Activated CD4-positive, alpha-beta T cell treated with anti-CD3 and anti-CD28 coated beads for 36 hours (primary cell): Measurements from ENCODE around the gene SSUH2. TPM values are rescaled to one million over a fixed set of nuclear protein-coding genes. Genes with fewer than 3 reads are reported as not detected.
"Not testable (repeated sequence)": the region's sequence is repeated elsewhere in the genome, so short reads cannot be mapped to it uniquely, and the experiment has no call there.

Experiments
- ATAC-seq: fragments of 200-7000 bp; cut with Tn5 transposase; one replicate; pipeline ENCODE4 v1.10.0; 2021; ENCODE audit warnings: mild to moderate bottlenecking, moderate library complexity
- CTCF ChIA-PET: fragments of 350-600 bp; sonication (Branson Sonifier 250); formaldehyde crosslinking; loops from one replicate; lab custom pipeline; 2021; ENCODE audit warnings: antibody characterized with exemption; lab: Charles Lee
- POLR2A ChIA-PET: fragments of 350-600 bp; sonication (Branson Sonifier 250); formaldehyde crosslinking; loops from one replicate; lab custom pipeline; 2021; ENCODE audit warnings: antibody characterized with exemption, inconsistent platforms; lab: Charles Lee
- DNase-seq: peaks from one replicate; pipeline ENCODE4 v3.0.0-alpha.2; 2020
- H3K27ac Mint-ChIP-seq: one replicate; pipeline ENCODE4 v1.8.0; 2021; ENCODE audit warnings: mixed read lengths
- H3K27me3 Mint-ChIP-seq: one replicate; pipeline ENCODE4 v1.8.0; 2021; ENCODE audit warnings: mixed read lengths
- H3K36me3 Mint-ChIP-seq: one replicate; pipeline ENCODE4 v1.8.0; 2021; ENCODE audit warnings: low read depth, mixed read lengths
- H3K4me1 Mint-ChIP-seq: one replicate; pipeline ENCODE4 v1.8.0; 2021; ENCODE audit warnings: mixed read lengths
- H3K4me3 Mint-ChIP-seq: one replicate; pipeline ENCODE4 v1.8.0; 2021; ENCODE audit warnings: mild to moderate bottlenecking, moderate library complexity, mixed read lengths
- H3K9me3 Mint-ChIP-seq: one replicate; pipeline ENCODE4 v1.8.0; 2021; ENCODE audit warnings: low read depth, mixed read lengths
- intact Hi-C, 2 experiments: fragments of 100-400 bp; cut with DNase I in 1 of 2; cut with micrococcal nuclease in 1 of 2; formaldehyde crosslinking; loops; one replicate each; pipeline versions ENCODE4 v1.14.2 to v1.15.1; 2022 to 2024; cut with DNase I, micrococcal nuclease
- total RNA-seq, 2 experiments: library from RNA; stranded (reverse); gene quantifications; one replicate each; pipeline ENCODE4 v1.2.3, GENCODE V29; 2021

SSUH2 gene
- total RNA-seq, 2 experiments from 2014 or later: 0.09 to 0.11 TPM

DNA sequence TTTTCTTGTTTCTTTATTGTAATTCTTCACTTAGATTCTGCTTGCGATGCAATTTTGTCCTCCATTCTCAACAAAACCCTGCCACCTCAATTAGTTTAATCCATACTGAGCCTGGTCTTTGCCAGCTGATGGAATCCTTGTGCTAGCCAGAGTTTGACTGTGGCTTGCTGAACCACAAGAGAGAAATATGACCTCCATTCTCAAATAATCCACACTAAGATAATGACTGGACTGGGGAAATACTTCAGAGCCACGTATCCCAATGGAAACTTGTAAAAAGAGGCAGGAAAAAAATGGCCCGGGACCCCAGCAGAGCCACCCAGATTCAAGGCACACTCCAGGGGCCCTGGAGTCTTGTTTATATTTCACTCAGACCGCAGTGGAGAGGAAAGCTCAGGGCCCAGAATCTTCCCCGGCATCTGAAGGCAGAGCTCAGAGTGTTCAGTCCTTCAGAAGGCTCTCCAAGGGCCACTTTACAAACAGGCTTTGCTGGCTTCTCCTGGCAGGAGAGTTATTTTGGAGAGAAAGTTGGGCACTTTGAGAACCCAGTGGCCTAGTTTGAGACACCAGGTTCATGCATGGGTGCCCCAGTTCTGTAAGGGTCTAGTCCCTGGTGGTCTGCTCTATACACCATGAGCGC, 62.7 kb downstream of the SSUH2 start:
- intact Hi-C loops: no loop called here
- ChIA-PET POLR2A (no interaction called here), CTCF (interaction anchor here (0.7 kb wide), 1 partner anchor 171 kb away, joined by 3 read pairs; no protein-coding TSS in a partner anchor)
- Mint-ChIP-seq H3K27ac (no peak overlapping the region), H3K4me3 (no peak overlapping the region), H3K36me3 (no peaks in the 10 kb centered on the region), H3K9me3 (no peaks in the 10 kb centered on the region), H3K4me1 (no peaks in the 10 kb centered on the region), H3K27me3 (peaks cover 2% of the 10 kb centered on the region)
- no peak for DNase-seq
- ATAC-seq: no peak

GRCh38 chr3:8581373-8581772, 63.2 kb downstream of the SSUH2 start:
- Mint-ChIP-seq H3K4me1 (no peaks in the 10 kb centered on the region), H3K27ac (no peak overlapping the region), H3K27me3 (peaks cover 2% of the 10 kb centered on the region), H3K36me3 (no peaks in the 10 kb centered on the region), H3K4me3 (no peak overlapping the region), H3K9me3 (no peaks in the 10 kb centered on the region)
- ATAC-seq (no peak), DNase-seq (no peak)
- POLR2A ChIA-PET: no interaction called here
- CTCF ChIA-PET: no interaction called here
- intact Hi-C loops: no loop called here

DNA sequence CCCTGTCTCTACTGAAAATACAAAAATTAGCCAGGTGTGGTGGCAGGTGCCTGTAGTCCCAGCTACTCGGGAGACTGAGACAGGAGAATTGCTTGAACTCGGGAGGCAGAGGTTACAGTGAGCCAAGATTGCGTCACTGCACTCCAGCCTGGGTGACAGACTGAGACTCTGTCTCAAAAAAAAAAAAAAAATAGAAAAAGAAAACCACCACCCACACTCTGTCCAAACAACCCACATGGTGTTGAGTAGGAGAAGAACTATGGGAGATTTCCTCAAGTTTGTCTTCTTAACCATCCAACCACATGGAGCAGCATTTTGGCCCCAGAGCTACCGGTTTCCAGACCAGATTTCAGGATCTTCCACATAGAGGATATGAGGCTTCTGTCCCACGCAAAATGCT, 64.2 kb downstream of the SSUH2 start:
- CTCF ChIA-PET, POLR2A ChIA-PET, H3K27me3 Mint-ChIP-seq, H3K27ac Mint-ChIP-seq, H3K9me3 Mint-ChIP-seq, DNase-seq, intact Hi-C loops, ATAC-seq, H3K4me1 Mint-ChIP-seq, H3K4me3 Mint-ChIP-seq, H3K36me3 Mint-ChIP-seq: not testable (repeated sequence)

GRCh38 chr3:8579943-8580342, 64.7 kb downstream of the SSUH2 start:
- H3K4me1 Mint-ChIP-seq: no peaks in the 10 kb centered on the region
- H3K27me3 Mint-ChIP-seq: no peaks in the 10 kb centered on the region
- ATAC-seq (no peak), DNase-seq (no peak)
- H3K9me3 Mint-ChIP-seq: no peaks in the 10 kb centered on the region
- H3K4me3 Mint-ChIP-seq: no peak overlapping the region
- CTCF ChIA-PET: no interaction called here
- H3K36me3 Mint-ChIP-seq: no peaks in the 10 kb centered on the region
- intact Hi-C loops: no loop called here
- POLR2A ChIA-PET: no interaction called here
- no peak overlapping the region for H3K27ac Mint-ChIP-seq

DNA sequence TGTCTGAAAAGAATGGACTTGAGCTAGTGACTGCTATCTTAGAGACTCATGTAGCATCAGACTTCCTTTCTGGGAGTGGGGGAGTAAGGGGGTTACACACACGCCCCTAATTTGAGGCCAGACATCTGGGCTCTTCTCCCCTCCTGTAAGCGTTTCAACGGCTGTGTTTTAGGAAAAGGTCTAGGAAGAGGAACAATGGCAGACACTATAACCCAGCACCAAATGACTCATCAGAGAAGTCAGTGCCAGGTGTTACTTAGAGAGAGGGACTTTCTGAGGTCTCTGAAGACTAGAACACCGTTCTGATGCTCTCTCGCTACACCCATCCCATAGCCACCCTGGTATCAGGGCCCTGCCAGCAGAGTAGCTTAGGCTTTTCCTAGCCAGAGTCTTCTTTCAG, 65.5 kb downstream of the SSUH2 start:
- ChIA-PET POLR2A (no interaction called here), CTCF (no interaction called here)
- DNase-seq: no peak
- intact Hi-C loops: no loop called here
- H3K4me3 Mint-ChIP-seq: no peak overlapping the region
- no peaks in the 10 kb centered on the region for H3K27me3 Mint-ChIP-seq
- no peaks in the 10 kb centered on the region for H3K36me3 Mint-ChIP-seq
- no peaks in the 10 kb centered on the region for H3K9me3 Mint-ChIP-seq
- H3K4me1 Mint-ChIP-seq: no peaks in the 10 kb centered on the region
- no peak overlapping the region for H3K27ac Mint-ChIP-seq
- ATAC-seq: no peak

- H3K27me3 Mint-ChIP-seq: no peaks in the 10 kb centered on the region
- H3K9me3 Mint-ChIP-seq: no peaks in the 10 kb centered on the region
- H3K27ac Mint-ChIP-seq: no peak overlapping the region
- ChIA-PET POLR2A (no interaction called here), CTCF (no interaction called here)
- ATAC-seq: no peak
- intact Hi-C loops: no loop called here
- DNase-seq: no peak
- H3K4me3 Mint-ChIP-seq: no peak overlapping the region
- no peaks in the 10 kb centered on the region for H3K4me1 Mint-ChIP-seq
- no peaks in the 10 kb centered on the region for H3K36me3 Mint-ChIP-seq
Observed at GRCh38 chr3:8578282-8578681, 66.3 kb downstream of the SSUH2 start.

- no peak overlapping the region for H3K4me3 Mint-ChIP-seq
- ChIA-PET CTCF (interaction anchor here (0.7 kb wide), 1 partner anchor 58 kb away, joined by 3 read pairs; no protein-coding TSS in a partner anchor), POLR2A (no interaction called here)
- DNase-seq (no peak), ATAC-seq (no peak)
- intact Hi-C loops: no loop called here
- no peaks in the 10 kb centered on the region for H3K9me3 Mint-ChIP-seq
- H3K4me1 Mint-ChIP-seq: no peaks in the 10 kb centered on the region
- no peak overlapping the region for H3K27ac Mint-ChIP-seq
- H3K27me3 Mint-ChIP-seq: no peaks in the 10 kb centered on the region
- no peaks in the 10 kb centered on the region for H3K36me3 Mint-ChIP-seq
Observed at GRCh38 chr3:8576841-8577571, 67.6 kb downstream of the SSUH2 start.

GRCh38 chr3:8576436-8576835, 68.2 kb downstream of the SSUH2 start:
- no peaks in the 10 kb centered on the region for H3K36me3 Mint-ChIP-seq

DNA sequence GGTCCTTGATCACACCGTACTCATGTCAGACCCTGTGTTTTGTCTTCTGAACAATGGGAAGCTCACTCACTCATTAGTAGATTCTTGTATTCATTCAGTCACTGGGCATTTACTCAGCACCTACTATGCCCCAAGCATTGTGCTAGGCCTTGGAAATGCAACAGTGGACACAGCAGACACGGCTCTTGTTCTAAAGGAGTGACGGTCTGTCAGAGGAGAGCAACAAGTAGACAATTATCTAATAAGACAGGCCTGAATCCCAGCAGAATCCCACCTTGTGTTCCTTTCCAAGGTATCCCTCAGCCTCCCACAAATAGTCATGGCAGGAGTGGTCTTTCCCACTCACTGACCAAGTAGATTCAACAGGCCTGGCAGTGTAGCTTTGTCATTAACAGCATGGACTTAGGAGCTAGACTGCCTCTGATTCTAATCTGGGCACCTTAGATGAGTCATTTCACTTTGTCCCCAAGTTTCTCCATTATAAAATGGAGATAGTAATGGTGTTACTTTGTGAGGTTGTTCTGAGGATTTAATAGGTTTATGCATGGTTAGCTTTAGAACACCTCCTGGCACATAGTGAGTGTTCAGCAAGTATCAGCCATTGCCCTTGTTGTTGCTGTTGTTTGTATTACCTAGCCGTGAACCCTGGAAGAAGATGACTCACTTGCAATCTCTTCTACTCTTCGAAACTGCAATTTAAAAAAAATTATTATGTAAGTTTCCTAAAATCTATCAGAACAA, 69.1 kb downstream of the SSUH2 start:
- H3K27me3 Mint-ChIP-seq: no peaks in the 10 kb centered on the region
- H3K4me1 Mint-ChIP-seq: peaks cover 12% of the 10 kb centered on the region
- no peak overlapping the region for H3K27ac Mint-ChIP-seq
- DNase-seq (no peak), ATAC-seq (no peak)
- ChIA-PET POLR2A (no interaction called here), CTCF (interaction anchor here (0.7 kb wide), 1 partner anchor 55 kb away, joined by 3 read pairs; no protein-coding TSS in a partner anchor)
- H3K9me3 Mint-ChIP-seq: no peaks in the 10 kb centered on the region
- H3K4me3 Mint-ChIP-seq: no peak overlapping the region
- H3K36me3 Mint-ChIP-seq: no peaks in the 10 kb centered on the region
- intact Hi-C loops: no loop called here

More at GRCh38 chr3:8576436-8576835, 68.2 kb downstream of the SSUH2 start:
- ATAC-seq: no peak
- Mint-ChIP-seq H3K4me1 (peaks cover 4% of the 10 kb centered on the region), H3K27ac (no peak overlapping the region), H3K27me3 (no peaks in the 10 kb centered on the region), H3K4me3 (no peak overlapping the region), H3K9me3 (no peaks in the 10 kb centered on the region)
- ChIA-PET CTCF (no interaction called here), POLR2A (no interaction called here)
- DNase-seq: no peak
- intact Hi-C loops: no loop called here

GRCh38 chr3:8574670-8575322, 69.8 kb downstream of the SSUH2 start:
- peaks cover 15% of the 10 kb centered on the region for H3K4me1 Mint-ChIP-seq
- POLR2A ChIA-PET: interaction anchor here (0.7 kb wide), 1 partner anchor 11 kb away, joined by 4 read pairs; no protein-coding TSS in a partner anchor
- CTCF ChIA-PET: interaction anchor here (0.7 kb wide), 1 partner anchor 54 kb away, joined by 3 read pairs; no protein-coding TSS in a partner anchor
- ATAC-seq: no peak
- no peaks in the 10 kb centered on the region for H3K9me3 Mint-ChIP-seq
- intact Hi-C loops: no loop called here
- no peaks in the 10 kb centered on the region for H3K36me3 Mint-ChIP-seq
- H3K4me3 Mint-ChIP-seq: no peak overlapping the region
- H3K27me3 Mint-ChIP-seq: no peaks in the 10 kb centered on the region
- H3K27ac Mint-ChIP-seq: no peak overlapping the region
- DNase-seq: no peak

- CTCF ChIA-PET: no interaction called here
- H3K4me1 Mint-ChIP-seq: peaks cover 15% of the 10 kb centered on the region
- intact Hi-C loops: no loop called here
- H3K9me3 Mint-ChIP-seq: no peaks in the 10 kb centered on the region
- no peak for DNase-seq
- POLR2A ChIA-PET: interaction anchor here (0.7 kb wide), 1 partner anchor 10 kb away, joined by 4 read pairs; no protein-coding TSS in a partner anchor
- H3K27me3 Mint-ChIP-seq: no peaks in the 10 kb centered on the region
- no peak overlapping the region for H3K27ac Mint-ChIP-seq
- no peak for ATAC-seq
- no peak overlapping the region for H3K4me3 Mint-ChIP-seq
- H3K36me3 Mint-ChIP-seq: no peaks in the 10 kb centered on the region
Observed at GRCh38 chr3:8574040-8574669, 70.4 kb downstream of the SSUH2 start.
